Measurements from ENCODE around the gene LTBP2.

The LTBP2 gene

DNA sequence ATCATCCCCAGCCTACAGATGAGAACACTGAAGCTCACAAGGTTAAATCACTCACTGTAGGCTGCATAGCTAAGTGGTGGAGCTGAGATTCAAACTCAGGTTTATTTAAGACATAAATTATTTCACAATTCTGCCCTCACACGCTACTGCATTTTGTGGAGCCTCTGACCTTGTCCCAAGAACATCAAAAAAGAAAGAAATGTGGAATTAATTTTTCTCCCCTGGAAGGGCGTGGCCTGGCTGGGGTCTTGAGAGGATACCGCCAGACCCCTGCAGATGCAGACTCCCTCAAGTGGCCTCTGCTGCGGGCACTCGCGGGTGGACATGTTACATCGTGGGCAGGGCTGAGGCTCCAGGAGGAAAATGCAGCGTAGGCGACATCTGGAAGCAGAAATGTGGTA, 40.6 kb downstream of the LTBP2 start:
- Mint-ChIP-seq H3K9me3 (no peaks in the 10 kb centered on the region), H3K4me1 (ENCODE audit: low read depth) (peaks cover 31% of the 10 kb centered on the region), H3K27ac (no peak overlapping the region), H3K27me3 (ENCODE audit: low read depth) (peaks cover 9% of the 10 kb centered on the region), H3K4me3 (no peak overlapping the region), H3K36me3 (ENCODE audit: low read depth) (no peaks in the 10 kb centered on the region)

DNA sequence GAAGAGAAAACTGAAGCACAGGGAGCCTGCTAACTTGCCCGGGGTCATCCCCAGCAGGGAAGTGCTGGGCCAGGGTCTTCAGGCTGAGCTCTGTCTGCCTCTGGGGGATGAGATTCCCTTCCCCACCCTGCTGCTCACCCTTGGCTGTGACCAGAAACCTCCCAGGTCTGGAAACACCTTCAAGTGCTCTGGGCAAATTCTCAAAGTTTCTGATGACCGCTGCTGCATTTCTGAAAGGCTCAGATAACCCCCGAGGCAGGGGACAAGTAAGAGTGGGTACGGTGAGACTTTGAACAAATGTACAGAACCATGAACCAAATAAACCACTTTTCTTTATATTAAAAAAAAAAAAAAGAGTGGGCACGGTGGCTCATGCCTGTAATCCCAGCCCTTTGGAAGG, 41.3 kb downstream of the LTBP2 start:
- Mint-ChIP-seq H3K4me1 (ENCODE audit: low read depth) (peaks cover 31% of the 10 kb centered on the region), H3K9me3 (no peaks in the 10 kb centered on the region), H3K4me3 (no peak overlapping the region), H3K27me3 (ENCODE audit: low read depth) (peaks cover 9% of the 10 kb centered on the region), H3K27ac (no peak overlapping the region), H3K36me3 (ENCODE audit: low read depth) (no peaks in the 10 kb centered on the region)

DNA sequence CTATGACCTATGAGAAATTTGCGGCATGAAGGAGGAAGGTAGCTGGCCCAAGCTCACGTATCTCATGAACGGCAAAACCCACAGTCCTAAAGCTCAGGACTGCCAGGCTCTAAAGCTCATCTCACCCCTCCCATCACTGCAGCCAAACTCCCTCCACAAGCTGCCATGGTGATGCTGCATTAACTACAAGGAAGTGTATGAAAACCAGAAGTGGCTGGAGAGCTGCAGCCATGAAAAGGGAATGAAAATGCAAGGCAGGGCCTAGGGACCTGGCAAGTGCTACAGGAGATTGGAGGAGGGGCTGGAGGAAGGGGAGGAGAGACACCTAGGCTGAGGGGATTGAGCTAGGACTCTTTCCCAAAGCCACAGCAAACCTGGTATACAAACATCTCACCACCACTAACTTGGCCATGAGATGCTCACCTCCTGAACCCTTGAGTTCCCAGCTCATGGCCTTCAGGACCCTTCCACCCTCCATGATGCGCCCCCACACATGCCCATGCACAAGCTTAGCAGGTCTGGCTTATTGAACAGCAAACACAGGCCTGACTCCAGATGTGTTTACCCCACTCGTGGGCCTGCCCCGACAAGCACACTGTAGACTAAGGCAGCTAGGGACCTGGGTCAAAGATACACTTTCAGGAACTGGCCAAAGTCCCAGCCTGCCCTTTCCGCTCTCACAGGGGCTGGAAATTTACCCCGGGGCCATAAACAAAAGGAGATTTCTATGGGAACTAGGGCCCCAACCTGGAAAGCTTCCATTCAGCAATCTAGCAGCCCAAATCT, 42.0 kb downstream of the LTBP2 start:
- Mint-ChIP-seq H3K27ac (no peak overlapping the region), H3K4me1 (ENCODE audit: low read depth) (peaks cover 30% of the 10 kb centered on the region), H3K4me3 (no peak overlapping the region), H3K27me3 (ENCODE audit: low read depth) (peaks cover 15% of the 10 kb centered on the region), H3K9me3 (no peaks in the 10 kb centered on the region), H3K36me3 (ENCODE audit: low read depth) (no peaks in the 10 kb centered on the region)

DNA sequence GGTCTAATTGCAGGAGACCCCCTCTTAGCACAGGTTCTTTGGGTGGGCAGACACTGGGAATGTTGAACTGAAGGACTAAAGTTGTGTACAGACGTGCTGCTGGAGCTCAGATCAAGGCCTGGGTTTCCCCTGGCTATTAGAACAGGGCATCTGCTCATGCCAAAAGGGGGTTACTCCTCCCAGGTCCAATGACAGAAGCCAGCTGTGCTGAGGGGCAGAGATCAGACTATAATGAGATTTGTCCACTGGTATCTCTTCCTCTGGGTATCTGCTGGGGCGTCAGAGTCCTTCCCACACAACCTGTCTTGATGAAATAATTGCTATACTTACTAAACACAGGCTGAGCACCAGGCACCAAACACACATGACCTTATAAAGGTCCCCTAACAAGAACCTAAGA, 42.6 kb downstream of the LTBP2 start:
- H3K4me1 Mint-ChIP-seq (ENCODE audit: low read depth) = peaks cover 24% of the 10 kb centered on the region
- H3K9me3 Mint-ChIP-seq = no peaks in the 10 kb centered on the region
- H3K4me3 Mint-ChIP-seq = no peak overlapping the region
- H3K36me3 Mint-ChIP-seq (ENCODE audit: low read depth) = no peaks in the 10 kb centered on the region
- no peak overlapping the region for H3K27ac Mint-ChIP-seq
- H3K27me3 Mint-ChIP-seq (ENCODE audit: low read depth) = peaks cover 19% of the 10 kb centered on the region

DNA sequence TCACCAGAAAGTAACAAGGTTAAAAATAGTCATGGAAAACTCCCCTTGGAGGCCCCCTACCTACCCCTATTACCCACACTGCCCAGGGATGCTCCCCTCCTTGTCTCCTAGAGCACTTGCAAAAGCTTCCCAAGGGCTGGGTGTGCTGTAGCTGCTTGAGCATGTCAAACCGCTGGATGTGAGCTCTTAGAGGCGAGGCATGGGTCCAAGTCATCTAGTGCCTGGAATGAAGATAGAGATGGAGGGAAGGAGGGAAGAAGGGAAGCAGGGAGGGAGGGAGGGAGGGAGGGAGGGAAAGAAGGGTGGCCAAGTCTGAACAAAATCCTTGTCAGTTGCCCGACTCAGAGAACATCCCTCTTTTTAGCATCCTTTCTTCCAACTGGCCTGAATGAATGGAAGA, 43.1 kb downstream of the LTBP2 start:
- Mint-ChIP-seq H3K4me3 (no peak overlapping the region), H3K36me3 (ENCODE audit: low read depth) (no peaks in the 10 kb centered on the region), H3K9me3 (no peaks in the 10 kb centered on the region), H3K27ac (no peak overlapping the region), H3K27me3 (ENCODE audit: low read depth) (peaks cover 19% of the 10 kb centered on the region), H3K4me1 (ENCODE audit: low read depth) (peaks cover 19% of the 10 kb centered on the region)

DNA sequence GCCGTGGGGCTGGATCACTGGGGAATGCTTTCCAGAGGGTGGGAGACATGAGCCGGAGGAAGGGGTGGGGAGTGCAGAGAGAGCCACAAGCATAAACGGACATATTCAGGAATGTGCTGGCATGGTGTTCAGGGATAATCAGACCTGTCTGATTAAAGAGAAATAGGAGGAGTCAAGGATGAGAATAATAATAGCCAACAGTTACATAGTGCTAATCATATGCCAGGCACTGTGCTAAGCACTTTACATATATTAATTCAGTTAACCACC, 43.7 kb downstream of the LTBP2 start:
- peaks cover 19% of the 10 kb centered on the region for H3K27me3 Mint-ChIP-seq (ENCODE audit: low read depth)
- H3K27ac Mint-ChIP-seq = no peak overlapping the region
- H3K4me3 Mint-ChIP-seq = no peak overlapping the region

DNA sequence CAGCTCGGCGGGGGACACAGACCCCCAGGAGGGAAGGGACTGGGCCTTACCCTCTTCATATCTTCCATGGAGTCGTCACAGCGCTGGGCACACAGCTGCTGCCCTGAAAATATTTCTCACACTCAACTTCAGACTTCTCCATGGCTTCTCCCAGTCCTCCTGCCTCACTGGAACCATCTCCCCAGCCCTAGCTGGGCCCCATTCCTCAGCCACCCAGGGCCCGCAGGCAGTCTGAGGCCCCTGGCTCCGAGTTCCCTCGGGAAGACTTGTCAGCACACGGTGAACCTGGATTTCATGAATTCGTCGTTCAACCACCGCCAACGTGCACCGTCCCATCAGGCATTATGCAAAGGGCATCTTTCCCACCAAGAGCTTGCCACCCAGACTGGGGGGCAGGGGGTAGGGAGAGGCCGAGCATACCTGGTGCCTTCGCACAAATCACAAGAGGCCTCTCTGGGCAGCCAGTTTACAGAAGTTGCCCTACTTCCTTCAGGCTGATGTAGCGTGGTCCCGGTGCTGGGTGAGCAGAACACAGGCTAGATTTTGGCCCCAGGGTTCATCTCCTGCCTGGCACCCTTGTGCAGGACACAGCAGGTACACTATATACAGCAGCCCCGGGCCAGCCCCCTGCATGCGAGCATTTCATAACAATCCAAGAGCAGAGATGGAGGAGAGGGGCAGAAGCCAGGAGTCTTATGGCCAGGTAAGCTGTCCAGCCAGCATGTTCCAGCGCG, 44.2 kb downstream of the LTBP2 start:
- Mint-ChIP-seq H3K4me3 (no peak overlapping the region), H3K4me1 (ENCODE audit: low read depth) (peaks cover 14% of the 10 kb centered on the region), H3K27ac (no peak overlapping the region), H3K27me3 (ENCODE audit: low read depth) (peaks cover 24% of the 10 kb centered on the region), H3K36me3 (ENCODE audit: low read depth) (no peaks in the 10 kb centered on the region), H3K9me3 (no peaks in the 10 kb centered on the region)

More for the DNA sequence above, 43.7 kb downstream of the LTBP2 start:
- H3K36me3 Mint-ChIP-seq (ENCODE audit: low read depth) = no peaks in the 10 kb centered on the region
- H3K9me3 Mint-ChIP-seq = no peaks in the 10 kb centered on the region
- H3K4me1 Mint-ChIP-seq (ENCODE audit: low read depth) = peaks cover 14% of the 10 kb centered on the region

DNA sequence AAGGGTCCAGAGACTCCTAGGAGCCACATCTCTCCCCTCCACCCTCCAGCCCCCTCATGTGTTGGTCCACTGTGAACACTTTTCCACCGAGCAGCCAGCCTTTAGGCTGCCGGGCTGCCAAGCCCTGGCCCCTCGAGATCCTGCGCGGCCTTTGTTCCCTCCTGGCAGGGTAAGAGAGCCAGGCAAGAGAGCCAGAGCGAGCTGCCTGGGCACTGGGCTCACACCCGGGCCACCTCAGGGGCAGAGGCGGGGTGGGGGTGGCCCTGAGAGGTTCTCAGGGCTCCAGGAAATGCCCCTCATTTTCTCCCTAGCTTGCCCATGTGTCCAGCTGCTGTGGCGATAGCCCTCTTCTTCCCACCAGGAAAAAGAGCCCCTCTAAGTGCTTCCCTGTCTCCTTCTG, 44.8 kb downstream of the LTBP2 start:
- Mint-ChIP-seq H3K4me1 (ENCODE audit: low read depth) (peaks cover 8% of the 10 kb centered on the region), H3K27me3 (ENCODE audit: low read depth) (peaks cover 26% of the 10 kb centered on the region), H3K9me3 (no peaks in the 10 kb centered on the region), H3K4me3 (no peak overlapping the region), H3K27ac (no peak overlapping the region), H3K36me3 (ENCODE audit: low read depth) (no peaks in the 10 kb centered on the region)

DNA sequence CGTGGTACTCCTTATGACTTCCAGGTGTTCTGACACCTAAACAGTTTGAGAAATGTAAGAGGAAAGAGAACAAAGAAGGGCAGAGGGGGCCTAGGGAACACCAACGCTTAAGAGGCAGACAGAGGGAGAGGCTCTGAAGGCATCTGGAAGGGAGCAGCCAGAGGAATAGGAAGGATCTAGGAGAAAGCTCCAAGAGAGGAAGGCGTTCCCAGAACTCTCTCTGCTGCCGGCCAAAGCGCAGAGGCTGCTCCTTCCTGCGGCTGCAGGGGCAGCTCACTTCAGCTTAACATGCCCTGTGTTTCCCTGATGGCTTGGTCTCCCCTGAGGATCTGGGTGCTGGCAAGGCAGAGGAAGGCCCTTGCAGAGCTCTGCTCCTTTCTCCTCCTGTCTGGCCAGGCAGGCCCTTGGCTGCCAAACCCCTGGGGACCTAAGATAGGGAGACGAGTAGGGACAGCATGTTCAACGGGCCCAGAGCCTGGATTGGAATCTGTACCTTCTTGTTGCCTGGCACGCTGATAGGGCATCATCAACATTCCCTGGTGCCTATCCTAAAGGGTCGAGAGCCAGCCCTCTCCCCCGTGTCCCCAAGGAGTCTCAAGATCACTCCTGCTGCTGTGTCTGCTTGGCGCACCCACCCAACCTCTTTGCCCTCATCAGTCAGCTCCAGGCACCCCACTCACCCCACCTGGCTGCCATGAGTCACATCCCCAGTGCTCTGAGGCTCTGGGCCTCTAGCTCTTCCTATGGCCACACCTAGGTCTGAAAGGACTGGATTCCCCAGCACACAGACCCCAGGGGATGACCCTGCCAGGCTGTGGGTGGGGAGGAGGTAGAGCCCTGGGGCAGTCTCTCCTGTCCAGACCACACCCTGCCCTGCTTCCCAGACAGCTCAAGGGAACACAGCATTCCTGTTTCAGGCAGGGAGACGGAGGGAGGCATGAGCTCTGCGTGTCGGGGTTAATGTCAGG, 45.6 kb downstream of the LTBP2 start:
- H3K4me1 Mint-ChIP-seq (ENCODE audit: low read depth) = peaks cover 2% of the 10 kb centered on the region
- no peak overlapping the region for H3K4me3 Mint-ChIP-seq
- no peak overlapping the region for H3K27ac Mint-ChIP-seq
- no peaks in the 10 kb centered on the region for H3K9me3 Mint-ChIP-seq
- H3K36me3 Mint-ChIP-seq (ENCODE audit: low read depth) = no peaks in the 10 kb centered on the region
- H3K27me3 Mint-ChIP-seq (ENCODE audit: low read depth) = peaks cover 26% of the 10 kb centered on the region

DNA sequence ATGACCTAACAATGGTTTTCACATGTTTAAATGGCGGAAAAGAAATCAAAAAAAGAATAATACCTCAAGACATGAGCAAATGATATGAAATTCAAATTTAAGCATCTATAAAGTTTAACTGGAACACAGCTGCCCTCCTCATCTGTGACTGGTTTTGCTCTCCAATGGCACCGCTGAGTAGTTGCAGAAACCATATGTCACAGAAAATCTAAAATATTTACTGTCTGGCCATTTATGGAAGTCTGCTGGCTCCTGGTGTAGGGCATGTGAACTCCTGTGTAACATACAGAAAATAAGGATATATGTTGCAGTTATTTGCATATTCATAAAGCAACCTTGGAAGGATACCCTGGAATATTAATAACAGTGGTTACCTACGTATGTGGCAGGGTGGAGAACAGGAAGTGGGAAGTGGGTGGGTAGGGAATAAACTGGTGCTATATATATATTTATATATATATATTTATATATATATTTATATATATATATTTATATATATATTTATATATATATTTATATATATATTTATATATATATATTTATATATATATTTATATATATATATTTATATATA, 48.4 kb downstream of the LTBP2 start:
- no peaks in the 10 kb centered on the region for H3K4me1 Mint-ChIP-seq (ENCODE audit: low read depth)
- peaks cover 35% of the 10 kb centered on the region for H3K27me3 Mint-ChIP-seq (ENCODE audit: low read depth)
- no peaks in the 10 kb centered on the region for H3K9me3 Mint-ChIP-seq
- no peak overlapping the region for H3K4me3 Mint-ChIP-seq
- H3K27ac Mint-ChIP-seq = no peak overlapping the region
- no peaks in the 10 kb centered on the region for H3K36me3 Mint-ChIP-seq (ENCODE audit: low read depth)

DNA sequence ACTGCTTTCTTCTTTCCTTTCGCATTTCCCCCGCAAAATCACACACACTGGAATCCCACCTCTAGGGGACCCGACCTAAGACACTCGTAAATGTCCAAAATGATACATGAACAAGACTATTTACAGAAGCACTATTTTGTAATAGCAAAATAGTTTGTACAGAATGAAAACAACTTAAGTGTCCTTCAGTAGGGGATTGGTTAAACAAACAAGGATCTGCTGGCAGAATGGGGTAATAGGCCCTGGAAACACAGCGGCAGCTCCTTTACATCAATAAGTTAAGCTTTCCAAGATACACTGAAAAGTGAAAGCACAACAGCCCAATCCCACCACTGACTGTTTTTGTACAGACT, 48.8 kb downstream of the LTBP2 start:
- no peak overlapping the region for H3K27ac Mint-ChIP-seq
- H3K27me3 Mint-ChIP-seq (ENCODE audit: low read depth) = peaks cover 35% of the 10 kb centered on the region
- no peaks in the 10 kb centered on the region for H3K36me3 Mint-ChIP-seq (ENCODE audit: low read depth)
- H3K4me3 Mint-ChIP-seq = no peak overlapping the region
- no peaks in the 10 kb centered on the region for H3K9me3 Mint-ChIP-seq
- no peaks in the 10 kb centered on the region for H3K4me1 Mint-ChIP-seq (ENCODE audit: low read depth)

DNA sequence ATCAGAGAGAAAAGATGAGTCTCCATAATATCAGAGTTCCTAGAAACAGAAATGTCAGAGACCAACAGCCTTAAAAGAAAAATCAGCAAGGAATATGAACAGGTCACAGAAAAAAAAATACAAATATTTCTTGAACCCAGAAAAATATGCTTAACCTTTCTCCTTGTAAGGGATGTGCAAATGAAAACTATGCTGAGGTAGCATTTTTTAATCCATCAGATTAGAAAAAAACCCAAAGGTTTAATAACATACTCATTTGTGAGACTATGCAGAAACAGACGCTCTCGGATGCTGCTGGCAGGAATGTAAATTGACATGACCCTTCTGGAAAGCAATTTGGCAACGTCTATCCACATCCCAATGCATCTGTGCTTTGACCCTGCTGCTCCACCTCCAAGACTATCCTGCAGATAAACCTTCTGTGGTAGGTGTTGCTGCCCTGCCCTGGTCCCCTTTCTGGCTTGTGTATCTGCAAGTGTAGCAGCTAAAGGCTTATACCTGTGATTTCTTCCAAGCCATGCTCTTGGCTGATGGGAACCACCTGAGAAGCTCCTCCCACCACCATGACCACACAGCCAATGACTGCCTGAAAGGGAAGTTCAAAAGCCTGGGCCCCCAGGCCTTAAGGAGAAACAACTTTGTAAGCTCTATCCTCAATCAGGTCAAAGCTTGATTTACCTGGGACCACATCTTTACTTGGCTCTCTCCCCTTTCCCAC, 49.4 kb downstream of the LTBP2 start:
- no peaks in the 10 kb centered on the region for H3K4me1 Mint-ChIP-seq (ENCODE audit: low read depth)
- no peaks in the 10 kb centered on the region for H3K36me3 Mint-ChIP-seq (ENCODE audit: low read depth)
- peaks cover 35% of the 10 kb centered on the region for H3K27me3 Mint-ChIP-seq (ENCODE audit: low read depth)
- H3K27ac Mint-ChIP-seq = no peak overlapping the region
- no peak overlapping the region for H3K4me3 Mint-ChIP-seq
- H3K9me3 Mint-ChIP-seq = no peaks in the 10 kb centered on the region

DNA sequence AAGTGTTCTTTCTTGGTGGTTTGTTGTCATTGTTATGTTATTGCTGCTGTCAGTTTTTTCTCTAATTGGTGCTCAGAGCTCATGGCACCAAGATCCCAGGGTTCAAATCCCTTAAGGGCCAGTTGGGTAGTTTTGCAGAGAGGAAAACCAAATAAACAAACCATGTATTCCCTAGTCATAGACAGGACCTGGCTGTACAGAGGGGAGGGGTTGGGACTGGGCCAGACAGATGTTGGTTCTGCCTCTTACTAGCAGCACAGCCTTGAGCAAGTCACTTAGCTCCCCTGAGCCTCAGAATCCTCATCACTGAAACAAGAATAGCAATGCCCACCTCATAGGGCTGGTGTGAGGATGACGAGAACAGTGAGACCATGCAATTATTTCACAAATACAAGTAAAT, 53.4 kb downstream of the LTBP2 start:
- Mint-ChIP-seq H3K27ac (no peak overlapping the region), H3K4me1 (ENCODE audit: low read depth) (no peaks in the 10 kb centered on the region)

DNA sequence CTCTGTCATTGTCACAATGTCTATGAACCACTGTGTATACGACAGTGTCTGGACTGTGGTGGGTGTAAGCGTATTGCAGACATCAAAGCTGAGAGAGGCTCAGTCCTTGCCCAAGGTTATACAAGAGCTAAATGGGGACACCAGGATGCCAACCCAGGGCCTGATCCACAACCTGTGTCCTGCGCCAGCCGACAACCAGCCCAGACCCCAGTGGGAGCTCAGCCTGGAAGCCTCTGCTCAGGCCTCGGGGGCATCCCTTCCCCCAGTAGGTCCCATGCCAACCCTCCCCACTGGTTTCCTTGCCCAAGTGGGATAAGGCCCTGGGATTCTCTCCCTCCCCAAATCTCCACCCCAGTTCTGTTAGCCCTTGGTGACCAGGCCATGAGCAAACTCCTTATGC, 54.3 kb downstream of the LTBP2 start:
- no peaks in the 10 kb centered on the region for H3K4me1 Mint-ChIP-seq (ENCODE audit: low read depth)
- H3K9me3 Mint-ChIP-seq = no peaks in the 10 kb centered on the region
- no peak overlapping the region for H3K4me3 Mint-ChIP-seq
- H3K36me3 Mint-ChIP-seq (ENCODE audit: low read depth) = no peaks in the 10 kb centered on the region
- no peak overlapping the region for H3K27ac Mint-ChIP-seq
- H3K27me3 Mint-ChIP-seq (ENCODE audit: low read depth) = peaks cover 19% of the 10 kb centered on the region

More for the DNA sequence above, 53.4 kb downstream of the LTBP2 start:
- Mint-ChIP-seq H3K9me3 (no peaks in the 10 kb centered on the region), H3K36me3 (ENCODE audit: low read depth) (no peaks in the 10 kb centered on the region), H3K27me3 (ENCODE audit: low read depth) (peaks cover 20% of the 10 kb centered on the region), H3K4me3 (no peak overlapping the region)
